Common myeloid progenitor, CD34-positive (primary cell): ENCODE results near the gene MASP1.

Experiments
- CTCF ChIA-PET: fragments of 350-600 bp; sonication (Branson Sonifier 250); formaldehyde crosslinking; loops from one replicate; lab custom pipeline; 2021; ENCODE audit warnings: antibody characterized with exemption; lab: Charles Lee
- POLR2A ChIA-PET: fragments of 350-600 bp; sonication (Branson Sonifier 250); formaldehyde crosslinking; loops from one replicate; lab custom pipeline; 2021; ENCODE audit warnings: antibody characterized with exemption; lab: Charles Lee
- DNase-seq, 3 donors: peaks; one replicate each; pipeline versions ENCODE4 v3.0.0 to v3.0.0-alpha.2; 2013
- H3K27ac ChIP-seq, 2 experiments: 1 replicate in 1 of 2; 2 replicates in 1 of 2; pipeline ENCODE4 v1.7.0; 2013; ENCODE audit warnings: inconsistent platforms in 2 of 2, low read length in 2 of 2, mild to moderate bottlenecking in 2 of 2, low read depth in 1 of 2, moderate library complexity in 1 of 2; ENCODE audit not compliant: severe bottlenecking in 2 of 2, insufficient read depth in 1 of 2, poor library complexity in 1 of 2
- H3K27me3 ChIP-seq, 5 experiments: replicated peaks in 2 of 5; 1 replicate in 3 of 5; 2 replicates in 2 of 5; pipeline versions ENCODE4 v1.6.1 to v1.7.0; 2013; ENCODE audit warnings: low read length in 4 of 5, mild to moderate bottlenecking in 2 of 5, moderate library complexity in 2 of 5, inconsistent platforms in 1 of 5; ENCODE audit not compliant: insufficient read depth in 5 of 5, control insufficient read depth in 4 of 5
- H3K36me3 ChIP-seq, 4 experiments: 1 replicate in 2 of 4; 2 replicates in 2 of 4; pipeline versions ENCODE4 v1.6.1 to v1.7.0; 2013; ENCODE audit warnings: low read length in 3 of 4, control low read depth in 1 of 4, mild to moderate bottlenecking in 1 of 4; ENCODE audit not compliant: control insufficient read depth in 4 of 4, insufficient read depth in 4 of 4
- H3K4me1 ChIP-seq, 4 experiments: 1 replicate in 3 of 4; 2 replicates in 1 of 4; pipeline versions ENCODE4 v1.6.1 to v1.7.1; 2013; ENCODE audit warnings: low read length in 3 of 4, mild to moderate bottlenecking in 3 of 4, control low read depth in 1 of 4, inconsistent platforms in 1 of 4, moderate library complexity in 1 of 4; ENCODE audit not compliant: control insufficient read depth in 4 of 4, insufficient read depth in 4 of 4; ENCODE audit errors: control extremely low read depth in 1 of 4
- H3K4me3 ChIP-seq, 7 experiments: 1 replicate in 4 of 7; 2 replicates in 3 of 7; pipeline versions ENCODE4 v1.5.1 to v1.7.0; 2013; ENCODE audit warnings: mild to moderate bottlenecking in 7 of 7, low read length in 6 of 7, moderate library complexity in 6 of 7, inconsistent platforms in 2 of 7, low read depth in 2 of 7, control low read depth in 1 of 7; ENCODE audit not compliant: insufficient read depth in 4 of 7, control insufficient read depth in 1 of 7; ENCODE audit errors: extremely low read depth in 1 of 7
- H3K9me3 ChIP-seq, 5 experiments: 1 replicate in 4 of 5; 2 replicates in 1 of 5; pipeline versions ENCODE4 v1.6.1 to v1.7.1; 2013; ENCODE audit warnings: low read length in 4 of 5, mild to moderate bottlenecking in 2 of 5, inconsistent platforms in 1 of 5, low read depth in 1 of 5, moderate library complexity in 1 of 5; ENCODE audit not compliant: control insufficient read depth in 4 of 5, insufficient read depth in 2 of 5; ENCODE audit errors: control extremely low read depth in 1 of 5
- WGBS: methylation state at CpG from one replicate; pipeline ENCODE4 v1.1.5; 2013; ENCODE audit not compliant: insufficient coverage; 5-methylcytosine and 5-hydroxymethylcytosine counted together

Gene MASP1

GRCh38 chr3:187257992-187258692 lies 33.4 kb downstream of the MASP1 start:
- H3K27me3 ChIP-seq = no peaks in the 10 kb centered on the region
- H3K9me3 ChIP-seq = no peaks in the 10 kb centered on the region
- DNase-seq = no peak
- no peak overlapping the region for H3K27ac ChIP-seq
- ChIA-PET CTCF (no interaction called here), POLR2A (no interaction called here)
- WGBS = 92% methylated on average over 2 of the region's 5 CpGs
- no peaks in the 10 kb centered on the region for H3K36me3 ChIP-seq
- no peak overlapping the region for H3K4me3 ChIP-seq
- no peaks in the 10 kb centered on the region for H3K4me1 ChIP-seq

- H3K4me3 ChIP-seq = no peak overlapping the region
- no peak for DNase-seq
- no peaks in the 10 kb centered on the region for H3K9me3 ChIP-seq
- no peak overlapping the region for H3K27ac ChIP-seq
- H3K4me1 ChIP-seq = no peaks in the 10 kb centered on the region
- WGBS = no CpG with 5 or more reads among the region's 6 CpGs
- no peaks in the 10 kb centered on the region for H3K27me3 ChIP-seq
- ChIA-PET CTCF (no interaction called here), POLR2A (no interaction called here)
- no peaks in the 10 kb centered on the region for H3K36me3 ChIP-seq
These were observed 34.1 kb downstream of the MASP1 start for GRCh38 chr3:187257471-187257870.

- H3K27ac ChIP-seq = no peak overlapping the region
- CTCF ChIA-PET = interaction anchor here (0.7 to 1.3 kb wide), 3 partner anchors 9 to 308 kb away, joined by 3 to 4 read pairs (median 3); no protein-coding TSS in a partner anchor
- H3K4me3 ChIP-seq = no peak overlapping the region
- POLR2A ChIA-PET = no interaction called here
- H3K4me1 ChIP-seq = no peaks in the 10 kb centered on the region
- no peak for DNase-seq
- H3K36me3 ChIP-seq = no peaks in the 10 kb centered on the region
- H3K9me3 ChIP-seq = no peaks in the 10 kb centered on the region
- no peaks in the 10 kb centered on the region for H3K27me3 ChIP-seq
- 95% methylated on average over 4 of the region's 10 CpGs for WGBS
These were observed 35.4 kb downstream of the MASP1 start for GRCh38 chr3:187256051-187256616.

GRCh38 chr3:187255314-187255713 lies 36.2 kb downstream of the MASP1 start:
- H3K36me3 ChIP-seq = no peaks in the 10 kb centered on the region
- H3K27me3 ChIP-seq = no peaks in the 10 kb centered on the region
- DNase-seq = no peak
- ChIA-PET POLR2A (interaction anchor here (0.6 kb wide), 1 partner anchor 10 kb away, joined by 3 read pairs; no protein-coding TSS in a partner anchor), CTCF (interaction anchor here (0.7 to 1.4 kb wide), 5 partner anchors 10 to 307 kb away, joined by 3 to 4 read pairs (median 3); no protein-coding TSS in a partner anchor)
- no peak overlapping the region for H3K27ac ChIP-seq
- H3K4me1 ChIP-seq = no peaks in the 10 kb centered on the region
- no peaks in the 10 kb centered on the region for H3K9me3 ChIP-seq
- no peak overlapping the region for H3K4me3 ChIP-seq
- no CpG with 5 or more reads among the region's 1 CpG for WGBS

- Histone ChIP-seq H3K4me3 (no peak overlapping the region), H3K27me3 (no peaks in the 10 kb centered on the region), H3K36me3 (no peaks in the 10 kb centered on the region), H3K27ac (no peak overlapping the region), H3K4me1 (no peaks in the 10 kb centered on the region), H3K9me3 (no peaks in the 10 kb centered on the region)
- 94% methylated on average over 2 of the region's 4 CpGs for WGBS
- DNase-seq = no peak
- ChIA-PET POLR2A (no interaction called here), CTCF (no interaction called here)
These were observed 39.2 kb downstream of the MASP1 start for GRCh38 chr3:187252311-187252710.

GRCh38 chr3:187251599-187251998 lies 39.9 kb downstream of the MASP1 start:
- no peaks in the 10 kb centered on the region for H3K36me3 ChIP-seq
- no peak overlapping the region for H3K27ac ChIP-seq
- H3K4me1 ChIP-seq = no peaks in the 10 kb centered on the region
- DNase-seq = no peak
- WGBS = 83% methylated on average over 3 of the region's 3 CpGs
- no peaks in the 10 kb centered on the region for H3K27me3 ChIP-seq
- H3K9me3 ChIP-seq = no peaks in the 10 kb centered on the region
- H3K4me3 ChIP-seq = no peak overlapping the region
- ChIA-PET CTCF (no interaction called here), POLR2A (no interaction called here)

- no peaks in the 10 kb centered on the region for H3K27me3 ChIP-seq
- WGBS = 77% methylated on average over 3 of the region's 3 CpGs
- no peak overlapping the region for H3K4me3 ChIP-seq
- no peak overlapping the region for H3K27ac ChIP-seq
- CTCF ChIA-PET = no interaction called here
- H3K4me1 ChIP-seq = no peaks in the 10 kb centered on the region
- POLR2A ChIA-PET = no interaction called here
- no peaks in the 10 kb centered on the region for H3K9me3 ChIP-seq
- H3K36me3 ChIP-seq = no peaks in the 10 kb centered on the region
- no peak for DNase-seq
These were observed 44.1 kb downstream of the MASP1 start for GRCh38 chr3:187247398-187247797.
